PC-9 (cell line): Measurements from ENCODE around the gene KIF26B. TPM values are rescaled to one million over a fixed set of nuclear protein-coding genes. Genes with fewer than 3 reads are reported as not detected.

ENCODE experiments used
- BruUV-seq: library from RNA; stranded (reverse); fragments of 400-500 nt; replicated peaks from 2 replicates; lab custom pipeline; 2021; lab: Mats Ljungman, UMichigan
- CTCF ChIA-PET: fragments of 300-600 bp; sonication (Branson Sonifier 250); formaldehyde crosslinking; loops from one replicate; lab custom pipeline; 2022; ENCODE audit warnings: antibody characterized with exemption; lab: Charles Lee
- POLR2A ChIA-PET: fragments of 300-600 bp; sonication (Branson Sonifier 250); formaldehyde crosslinking; loops from one replicate; lab custom pipeline; 2022; ENCODE audit warnings: antibody characterized with exemption; ENCODE audit not compliant: unreplicated experiment; lab: Charles Lee
- DNase-seq, 2 experiments: peaks; one replicate each; pipeline versions ENCODE4 v3.0.0 to v3.0.0-alpha.2; 2015 to 2022; ENCODE audit warnings: mixed read lengths in 1 of 2
- H2AFZ ChIP-seq: fragments of 200-600 bp; sonication (generic); 2 replicates; pipeline ENCODE4 v1.8.1; 2017; ENCODE audit warnings: antibody characterized with exemption
- H3F3A ChIP-seq: fragments of 200-600 bp; sonication (generic); 2 replicates; pipeline ENCODE4 v1.8.1; 2017; ENCODE audit warnings: antibody characterized with exemption, mild to moderate bottlenecking, low read depth; ENCODE audit not compliant: insufficient read depth
- H3K27ac ChIP-seq: fragments of 200-600 bp; sonication (generic); 2 replicates; pipeline ENCODE4 v1.6.1; 2016; ENCODE audit warnings: mixed run types
- H3K27me3 ChIP-seq: fragments of 200-600 bp; sonication (generic); 2 replicates; pipeline ENCODE4 v1.6.1; 2016; ENCODE audit warnings: low read depth, mixed run types; ENCODE audit not compliant: insufficient read depth
- H3K36me3 ChIP-seq: fragments of 200-600 bp; sonication (generic); 2 replicates; pipeline ENCODE4 v1.6.1; 2016; ENCODE audit warnings: low read depth, mixed run types
- H3K4me1 ChIP-seq: fragments of 200-600 bp; sonication (generic); replicated peaks from 2 replicates; pipeline ENCODE4 v1.6.1; 2016; ENCODE audit warnings: mixed run types; ENCODE audit not compliant: insufficient read depth
- H3K4me2 ChIP-seq: fragments of 200-600 bp; sonication (generic); 2 replicates; pipeline ENCODE4 v1.6.1; 2017; ENCODE audit warnings: mixed run types
- H3K4me3 ChIP-seq: fragments of 200-600 bp; sonication (generic); 2 replicates; pipeline ENCODE4 v1.6.1; 2016; ENCODE audit warnings: mixed run types
- H3K79me2 ChIP-seq: fragments of 200-600 bp; sonication (generic); 2 replicates; pipeline ENCODE4 v1.6.1; 2017; ENCODE audit warnings: low read depth, mixed run types
- H3K9me2 ChIP-seq: fragments of 200-600 bp; sonication (generic); 2 replicates; pipeline ENCODE4 v1.8.1; 2017; ENCODE audit warnings: mild to moderate bottlenecking; ENCODE audit not compliant: insufficient read depth
- H3K9me3 ChIP-seq: fragments of 200-600 bp; sonication (generic); 2 replicates; pipeline ENCODE4 v1.8.1; 2016; ENCODE audit warnings: low read depth; ENCODE audit not compliant: insufficient read depth
- H4K20me1 ChIP-seq: fragments of 200-600 bp; sonication (generic); 2 replicates; pipeline ENCODE4 v1.8.1; 2017; ENCODE audit not compliant: insufficient read depth
- CTCF ChIP-seq: fragments of 200-600 bp; sonication (generic); conservative IDR thresholded peaks from 2 replicates; pipeline ENCODE4 v1.6.1; 2017; ENCODE audit warnings: mixed run types, antibody characterized with exemption, mild to moderate bottlenecking, moderate library complexity
- EZH2 ChIP-seq: fragments of 200-600 bp; sonication (generic); IDR thresholded peaks from 2 replicates; pipeline ENCODE4 v1.8.0; 2017; ENCODE audit warnings: antibody characterized with exemption, low read depth
- intact Hi-C: fragments of 100-400 bp; cut with micrococcal nuclease; formaldehyde crosslinking; loops from one replicate; pipeline ENCODE4 v1.10.0; 2022; ENCODE audit not compliant: unreplicated experiment
- total RNA-seq: library from RNA; stranded (reverse); gene quantifications from 2 replicates; pipeline ENCODE4 v1.2.3, GENCODE V29; 2021

The KIF26B gene
- total RNA-seq, 1 experiment from 2014 or later = 0.11 TPM

GRCh38 chr1:245463392-245464165 lies 308.8 kb downstream of the KIF26B start:
- intact Hi-C loops = no loop called here
- H3K36me3 ChIP-seq = no peaks in the 10 kb centered on the region
- H4K20me1 ChIP-seq = no peaks in the 10 kb centered on the region
- no peak overlapping the region for H3K4me2 ChIP-seq
- no peak overlapping the region for H3K27ac ChIP-seq
- peaks cover 71% of the 10 kb centered on the region for H3K27me3 ChIP-seq
- H2AFZ ChIP-seq = no peak overlapping the region
- H3K9me2 ChIP-seq = no peaks in the 10 kb centered on the region
- TF ChIP-seq EZH2 = no peak
- TF ChIP-seq CTCF = no peak
- no peaks in the 10 kb centered on the region for H3K79me2 ChIP-seq
- POLR2A ChIA-PET = no interaction called here
- no peaks in the 10 kb centered on the region for H3F3A ChIP-seq
- no peaks in the 10 kb centered on the region for H3K4me1 ChIP-seq
- BruUV-seq = no TSS peak
- H3K4me3 ChIP-seq = no peak overlapping the region
- CTCF ChIA-PET = no interaction called here
- no peaks in the 10 kb centered on the region for H3K9me3 ChIP-seq
- DNase-seq = no peak

- CTCF ChIA-PET = no interaction called here
- H3K4me3 ChIP-seq = no peak overlapping the region
- H3K4me2 ChIP-seq = no peak overlapping the region
- H3F3A ChIP-seq = no peaks in the 10 kb centered on the region
- H3K9me3 ChIP-seq = no peaks in the 10 kb centered on the region
- H4K20me1 ChIP-seq = no peaks in the 10 kb centered on the region
- no peaks in the 10 kb centered on the region for H3K79me2 ChIP-seq
- POLR2A ChIA-PET = no interaction called here
- H3K9me2 ChIP-seq = no peaks in the 10 kb centered on the region
- no peak overlapping the region for H3K27ac ChIP-seq
- peaks cover 65% of the 10 kb centered on the region for H3K27me3 ChIP-seq
- no peaks in the 10 kb centered on the region for H3K36me3 ChIP-seq
- no peak for DNase-seq
- no peak overlapping the region for H2AFZ ChIP-seq
- BruUV-seq = no TSS peak
- TF ChIP-seq CTCF (no peak), EZH2 (no peak)
- intact Hi-C loops = no loop called here
- no peaks in the 10 kb centered on the region for H3K4me1 ChIP-seq
Observed at GRCh38 chr1:245464290-245464689, 309.5 kb downstream of the KIF26B start.

GRCh38 chr1:245465666-245466065 lies 310.9 kb downstream of the KIF26B start:
- H3K9me2 ChIP-seq = no peaks in the 10 kb centered on the region
- no peak overlapping the region for H3K27ac ChIP-seq
- intact Hi-C loops = no loop called here
- H4K20me1 ChIP-seq = no peaks in the 10 kb centered on the region
- H3K4me2 ChIP-seq = no peak overlapping the region
- H3K4me1 ChIP-seq = no peaks in the 10 kb centered on the region
- no peak for TF ChIP-seq EZH2
- TF ChIP-seq CTCF = no peak
- POLR2A ChIA-PET = no interaction called here
- no peak overlapping the region for H2AFZ ChIP-seq
- no TSS peak for BruUV-seq
- CTCF ChIA-PET = no interaction called here
- no peak overlapping the region for H3K4me3 ChIP-seq
- no peaks in the 10 kb centered on the region for H3K79me2 ChIP-seq
- DNase-seq = no peak
- H3K27me3 ChIP-seq = peaks cover 63% of the 10 kb centered on the region
- H3K9me3 ChIP-seq = no peaks in the 10 kb centered on the region
- H3K36me3 ChIP-seq = no peaks in the 10 kb centered on the region
- no peaks in the 10 kb centered on the region for H3F3A ChIP-seq
